NOMO-1 (cell line): ENCODE measurements around the gene PPARA.
A peak's percentile ranks its signal among the peaks of the same experiment; 100 is the strongest.

ENCODE experiments used
- DNase-seq, 2 experiments: peaks; one replicate each; lab custom pipeline; 2025; ENCODE audit not compliant: unreplicated experiment in 2 of 2; lab: John Stamatoyannopoulos, UW

PPARA gene

GRCh38 chr22:46269564-46269963, 119.2 kb downstream of the PPARA start:
- no peak for DNase-seq

GRCh38 chr22:46272196-46272595, 121.9 kb downstream of the PPARA start:
- DNase-seq = no peak

- no peak for DNase-seq
Observed at GRCh38 chr22:46272762-46273431, 122.6 kb downstream of the PPARA start.

- DNase-seq = no peak
Observed at GRCh38 chr22:46273432-46274148, 123.3 kb downstream of the PPARA start.

- no peak for DNase-seq
Observed at GRCh38 chr22:46274381-46274780, 124.1 kb downstream of the PPARA start.

GRCh38 chr22:46275455-46276122, 125.3 kb downstream of the PPARA start:
- DNase-seq = no peak

- DNase-seq = no peak
Observed at GRCh38 chr22:46276563-46276962, 126.2 kb downstream of the PPARA start.

- no peak for DNase-seq
Observed at GRCh38 chr22:46278656-46279645, 128.6 kb downstream of the PPARA start.

GRCh38 chr22:46280063-46280817, 129.9 kb downstream of the PPARA start:
- DNase-seq = no peak

GRCh38 chr22:46280999-46281623, 130.8 kb downstream of the PPARA start:
- no peak for DNase-seq

GRCh38 chr22:46281866-46282678, 131.7 kb downstream of the PPARA start:
- DNase-seq = no peak

GRCh38 chr22:46286006-46286405, 135.7 kb downstream of the PPARA start:
- no peak for DNase-seq

GRCh38 chr22:46286941-46287872, 136.9 kb downstream of the PPARA start:
- no peak for DNase-seq

GRCh38 chr22:46287873-46288751, 137.8 kb downstream of the PPARA start:
- DNase-seq = peak; percentile 28 to 49

- no peak for DNase-seq
Observed at GRCh38 chr22:46288846-46289243, 138.5 kb downstream of the PPARA start.

- no peak for DNase-seq
Observed at GRCh38 chr22:46289244-46289891, 139.0 kb downstream of the PPARA start.
